Gastroesophageal sphincter (tissue), 2 donors: ENCODE measurements around the gene CARD14.

Experiments used
- POLR2A ChIP-seq, 2 donors: fragments of 450-650 bp; IDR thresholded peaks; one replicate each; pipeline ENCODE4 v1.6.1; 2017; ENCODE audit warnings: antibody characterized with exemption in 2 of 2, mild to moderate bottlenecking in 2 of 2, moderate library complexity in 1 of 2
- POLR2AphosphoS5 ChIP-seq: sonication (generic); formaldehyde crosslinking; IDR thresholded peaks from one replicate; pipeline ENCODE4 v1.6.1; 2017; ENCODE audit warnings: antibody characterized with exemption

DNA sequence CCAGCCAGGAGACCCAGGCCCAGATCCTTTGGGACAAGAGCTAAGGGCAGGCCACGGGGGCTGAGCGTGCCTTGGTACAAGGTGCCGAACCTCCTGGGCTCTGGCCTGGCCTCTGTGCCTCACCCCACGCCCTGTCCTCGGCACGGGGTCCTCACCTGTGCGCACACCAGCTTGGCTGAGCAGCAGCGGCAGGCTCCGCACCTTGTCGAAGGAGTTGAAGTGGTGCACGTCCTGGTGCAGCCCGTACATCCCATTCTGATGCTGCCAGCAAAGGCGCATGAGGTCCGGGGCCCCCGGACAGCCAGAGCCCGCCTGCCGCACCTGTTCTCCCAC lies 45.0 kb downstream of the CARD14 start:
- TF ChIP-seq POLR2A (IDR thresholded peaks at IDR 0.05) (no peak), POLR2AphosphoS5 (no peak)
